HL-60/S4 treated with phorbol 12-myristate 13-acetate at 8.2 ng/mL for 4 days and 3 days (cell line): ENCODE measurements around the gene STX8.

ENCODE experiments used
- in situ Hi-C: fragments of 300-500 bp; cut with MboI; formaldehyde crosslinking; loops from 2 replicates; pipeline ENCODE4 v1.15.0; 2022; ENCODE audit warnings: low sequenced_read_pairs

Gene STX8

GRCh38 chr17:9446528-9446927, 129.1 kb downstream of the STX8 start:
- in situ Hi-C loops = no loop called here

GRCh38 chr17:9445424-9445823, 130.2 kb downstream of the STX8 start:
- in situ Hi-C loops = no loop called here

- in situ Hi-C loops = no loop called here
These were observed 130.9 kb downstream of the STX8 start for GRCh38 chr17:9444687-9445086.

GRCh38 chr17:9443811-9444210, 131.8 kb downstream of the STX8 start:
- in situ Hi-C loops = no loop called here

DNA sequence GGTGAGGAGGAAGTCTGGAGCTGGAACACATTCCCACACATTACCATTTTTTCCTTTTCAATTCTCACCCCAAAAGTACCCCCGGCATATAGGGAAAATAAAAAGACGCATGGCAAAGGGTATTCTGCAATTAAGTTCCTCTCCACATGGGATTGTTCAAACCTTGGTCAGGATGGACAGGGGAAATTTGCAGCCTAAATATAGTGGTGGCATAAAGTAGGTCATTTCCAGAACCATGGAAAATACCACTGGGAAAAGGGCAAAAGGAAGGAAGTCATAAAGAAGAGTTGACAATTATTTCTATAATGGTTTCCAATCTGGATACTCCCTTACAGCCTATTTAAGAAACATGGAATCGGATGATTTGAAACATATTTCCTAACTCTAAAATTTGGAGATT, 135.8 kb downstream of the STX8 start:
- in situ Hi-C loops = no loop called here

DNA sequence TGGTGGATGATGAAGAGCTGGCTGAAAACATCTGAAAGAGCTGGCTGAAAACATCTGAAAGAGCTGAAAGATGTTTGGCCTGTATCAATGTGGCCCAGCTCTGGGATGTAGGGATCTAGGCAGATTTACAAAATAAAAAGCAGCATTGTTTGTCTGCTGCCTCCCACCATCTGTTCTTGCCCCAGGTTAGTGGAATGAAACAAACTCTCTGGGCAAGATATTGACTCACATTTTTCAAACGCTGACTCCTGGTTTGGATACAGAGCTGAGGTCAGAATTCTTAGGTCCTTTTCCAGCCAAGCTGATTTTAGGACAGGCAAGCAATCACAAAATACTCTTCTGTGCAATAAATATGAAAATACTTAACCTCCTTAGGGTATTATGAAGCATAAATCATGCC, 139.0 kb downstream of the STX8 start:
- in situ Hi-C loops = no loop called here

- in situ Hi-C loops = no loop called here
These were observed 140.5 kb downstream of the STX8 start for GRCh38 chr17:9435165-9435564.

DNA sequence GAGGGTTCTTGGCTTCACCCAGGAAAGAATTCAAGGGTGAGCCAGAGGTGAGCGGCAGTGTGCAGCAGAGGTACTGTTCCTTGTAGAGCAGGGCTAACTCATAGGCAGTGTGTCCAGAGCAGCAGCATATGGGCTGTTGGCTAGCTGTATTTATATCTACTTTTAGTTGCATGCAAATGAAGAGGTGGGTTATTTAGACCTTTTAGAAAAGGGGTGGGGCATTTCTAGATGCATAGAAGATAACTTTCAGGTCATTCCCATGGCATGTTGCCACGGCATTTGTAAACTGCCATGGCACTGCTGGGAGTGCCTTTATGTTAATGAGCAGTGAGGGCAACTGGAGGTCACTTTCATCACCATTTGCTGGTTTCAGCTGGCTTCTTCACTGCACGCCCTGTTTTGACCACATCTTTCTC, 141.0 kb downstream of the STX8 start:
- in situ Hi-C loops = no loop called here

- in situ Hi-C loops = no loop called here
These were observed 142.6 kb downstream of the STX8 start for GRCh38 chr17:9432934-9433421.

DNA sequence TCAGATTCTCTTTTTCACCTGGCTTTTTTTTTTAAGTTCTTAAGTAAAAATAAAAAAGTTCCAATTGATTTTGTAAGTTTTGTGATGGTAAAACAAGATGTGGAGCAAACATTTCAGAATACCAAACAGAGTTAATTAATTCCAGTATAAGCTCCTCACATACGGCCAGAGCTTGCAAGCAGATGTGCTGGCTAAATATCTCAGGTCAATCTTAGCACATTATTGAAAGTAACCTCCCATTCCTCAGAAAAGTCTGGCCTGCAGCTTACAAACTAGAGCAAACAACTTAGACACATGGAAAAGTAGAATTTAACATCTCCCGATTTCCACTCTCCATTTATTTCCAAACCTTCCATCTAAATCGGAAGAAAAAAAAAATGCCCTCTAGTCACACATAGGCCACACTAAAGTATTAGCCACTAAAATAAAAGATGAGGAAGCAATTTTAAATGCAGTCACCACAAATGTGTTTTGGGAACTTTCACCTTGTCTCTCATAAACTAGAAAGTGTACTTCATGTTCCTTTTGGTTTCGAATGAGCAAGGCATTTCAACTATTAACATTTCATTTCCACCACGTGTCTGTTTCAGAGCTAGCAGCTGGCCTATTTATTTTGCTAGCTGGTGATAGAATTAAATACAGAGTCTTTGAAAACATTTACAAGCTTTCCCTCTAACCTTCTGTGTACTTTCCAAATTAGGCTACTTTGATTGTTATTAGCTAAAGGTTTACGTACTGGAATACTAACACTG, 143.3 kb downstream of the STX8 start:
- in situ Hi-C loops = no loop called here

DNA sequence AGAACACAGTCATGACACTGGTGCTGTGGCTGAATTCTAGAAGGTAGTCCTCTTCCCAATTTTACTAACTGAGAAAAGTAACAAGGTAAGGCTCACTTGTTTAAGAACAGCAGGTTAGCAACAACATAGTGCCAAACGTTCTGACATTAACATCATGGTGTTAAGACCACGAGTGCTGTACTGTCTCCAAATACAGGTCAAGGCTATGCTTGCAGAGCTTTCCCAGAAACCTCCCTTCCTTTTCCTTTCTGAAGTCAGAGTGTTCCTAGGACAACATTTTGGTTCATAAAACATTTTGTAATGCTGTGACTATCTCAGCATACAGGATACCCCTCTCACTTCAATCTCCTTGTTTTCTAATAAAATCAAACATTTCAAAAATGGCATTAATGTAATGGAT, 144.0 kb downstream of the STX8 start:
- in situ Hi-C loops = no loop called here

- in situ Hi-C loops = no loop called here
These were observed 147.9 kb downstream of the STX8 start for GRCh38 chr17:9427465-9428315.

DNA sequence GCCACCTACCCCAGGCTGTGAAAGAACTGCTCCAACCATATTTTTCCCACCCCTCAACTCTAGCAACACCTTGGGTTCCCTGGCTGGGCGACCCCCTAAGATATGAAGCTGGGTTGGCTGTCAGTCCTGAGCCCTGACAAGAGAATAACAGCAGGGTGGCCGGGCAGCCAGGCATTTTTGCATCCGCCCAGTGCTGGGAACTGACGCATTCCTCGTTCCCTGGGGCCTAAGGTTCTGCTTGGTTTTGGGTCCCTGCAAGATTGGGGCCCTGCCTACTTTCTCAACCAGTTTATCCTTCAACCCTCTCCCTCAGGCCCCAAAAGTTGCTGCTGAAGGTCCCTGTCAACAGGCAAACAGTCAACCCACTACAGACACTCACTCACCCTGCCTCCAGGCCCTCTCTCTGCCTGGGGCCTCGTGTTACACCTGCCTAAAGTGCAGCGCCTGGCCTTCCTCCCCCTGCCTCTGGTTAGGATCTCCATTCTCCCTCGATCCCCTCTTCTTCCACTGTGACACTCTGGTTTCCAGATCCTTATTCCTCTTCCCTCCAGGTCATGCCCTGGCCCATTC, 151.5 kb downstream of the STX8 start:
- in situ Hi-C loops = no loop called here

DNA sequence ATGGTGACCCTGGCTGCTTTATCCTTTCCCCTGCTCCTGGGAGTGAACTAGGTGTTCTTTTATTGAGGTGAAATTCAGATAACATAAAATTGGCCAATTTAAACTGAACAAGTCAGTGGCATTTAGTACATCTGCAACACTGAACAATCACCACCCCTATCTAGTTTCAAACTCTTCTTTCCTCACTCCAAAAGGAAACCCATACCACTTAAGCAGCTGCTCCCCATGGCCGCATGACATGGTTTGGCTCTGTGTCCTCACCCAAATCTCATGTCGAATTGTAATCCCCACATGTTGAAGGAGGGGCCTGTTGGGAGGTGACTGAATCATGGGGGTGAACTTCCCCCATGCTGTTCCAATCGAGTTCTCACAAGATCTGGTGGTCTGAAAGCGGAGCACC, 154.1 kb downstream of the STX8 start:
- in situ Hi-C loops = no loop called here

DNA sequence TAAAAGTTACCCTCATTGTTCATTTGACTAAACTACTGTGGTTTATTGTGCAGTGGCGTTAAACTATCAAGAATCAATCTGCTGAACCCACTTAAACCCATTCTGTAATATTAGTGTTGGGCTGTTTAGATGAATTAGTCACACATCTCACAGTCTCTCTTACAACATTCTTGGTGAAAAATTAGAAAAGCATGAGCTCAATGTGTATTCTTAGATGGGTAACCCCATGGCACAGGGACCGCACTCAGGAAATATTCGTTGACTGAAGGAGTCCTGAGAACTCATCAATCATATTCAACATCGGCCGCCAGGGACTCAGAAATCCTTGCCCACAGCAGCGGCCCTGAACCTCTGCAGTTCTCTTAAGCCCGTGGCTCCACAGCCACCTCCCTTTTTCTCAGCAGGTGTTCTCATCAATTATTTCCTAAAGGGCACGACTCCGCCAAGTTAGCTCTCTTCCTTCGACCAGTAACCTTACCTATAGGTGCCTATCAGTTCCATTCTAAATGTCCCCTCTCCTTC, 155.6 kb downstream of the STX8 start:
- in situ Hi-C loops = no loop called here

- in situ Hi-C loops = no loop called here
These were observed 161.1 kb downstream of the STX8 start for GRCh38 chr17:9414471-9414870.

DNA sequence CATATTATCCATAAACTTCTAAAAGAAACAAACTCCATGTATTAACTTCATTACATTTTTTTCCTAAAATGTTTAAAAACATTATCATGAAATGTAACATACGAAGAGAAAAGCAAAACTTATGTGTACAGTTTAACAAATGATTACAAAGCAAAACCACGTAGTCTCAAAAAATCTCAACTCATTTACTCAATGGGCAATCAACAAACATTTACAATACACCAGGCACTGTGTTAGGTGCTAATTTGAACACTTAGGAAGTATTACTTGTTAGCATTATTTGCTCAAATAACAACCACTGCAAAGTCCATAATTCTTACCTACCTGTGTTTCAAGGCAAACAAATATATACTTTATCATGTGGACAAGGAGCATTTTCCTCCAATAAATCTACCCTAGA, 164.9 kb downstream of the STX8 start:
- in situ Hi-C loops = no loop called here

GRCh38 chr17:9410301-9410700, 165.3 kb downstream of the STX8 start:
- in situ Hi-C loops = no loop called here

DNA sequence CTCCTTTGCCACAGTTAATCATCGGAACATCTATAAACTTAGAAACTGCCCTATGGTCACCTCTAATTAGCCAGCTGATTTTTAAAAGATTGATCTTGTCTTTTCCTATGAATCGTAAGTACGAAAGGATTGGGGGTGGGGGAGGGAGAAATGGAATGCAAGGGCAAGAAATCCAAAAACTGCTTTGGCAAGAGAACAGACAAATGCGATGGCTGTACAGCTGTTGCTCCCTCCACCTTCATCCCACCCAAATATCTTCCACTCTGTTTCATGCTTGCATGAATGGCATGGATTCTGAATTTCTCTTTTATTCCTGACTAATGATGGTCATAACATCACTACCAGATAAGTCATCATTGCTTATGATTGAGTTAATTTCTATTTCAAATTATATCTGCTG, 165.7 kb downstream of the STX8 start:
- in situ Hi-C loops = no loop called here

GRCh38 chr17:9408868-9409829, 166.5 kb downstream of the STX8 start:
- in situ Hi-C loops = no loop called here
